Endothelial cell of umbilical vein (primary cell): ENCODE data around the gene KANSL1. TPM values are rescaled to one million over a fixed set of nuclear protein-coding genes. Genes with fewer than 3 reads are reported as not detected.

Source experiments
- BruUV-seq: library from RNA; stranded (reverse); fragments of 400-500 nt; replicated peaks from 2 replicates; lab custom pipeline; 2021; lab: Mats Ljungman, UMichigan
- CTCF ChIA-PET: fragments of 300-600, 350-600 bp; sonication (Branson Sonifier 250); formaldehyde crosslinking; loops from one replicate; lab custom pipeline; 2021; ENCODE audit warnings: antibody characterized with exemption, inconsistent platforms; lab: Charles Lee
- POLR2A ChIA-PET: fragments of 300-600, 350-600 bp; sonication (Branson Sonifier 250); formaldehyde crosslinking; loops from one replicate; lab custom pipeline; 2021; ENCODE audit warnings: antibody characterized with exemption, inconsistent platforms; lab: Charles Lee
- DNase-seq: peaks from one replicate; pipeline ENCODE4 v3.0.0-alpha.2; 2011; ENCODE audit warnings: low read depth, low spot score
- FAIRE-seq: peaks from 2 replicates; lab custom pipeline; 2011; peaks lifted over from hg19 to GRCh38; lab: Jason Lieb, UNC
- H2AFZ ChIP-seq: 2 replicates; pipeline ENCODE4 v1.6.0; 2012; ENCODE audit warnings: low read depth, low read length, control low read depth, inconsistent platforms
- H3K27ac ChIP-seq: 2 replicates; pipeline ENCODE4 v1.5.1; 2011; ENCODE audit warnings: low read depth, mild to moderate bottlenecking, control low read depth, low read length, moderate library complexity; ENCODE audit not compliant: insufficient read depth
- H3K27me3 ChIP-seq, 2 experiments: 2 replicates each; pipeline versions ENCODE4 v1.6.0 to v1.6.1; 2011; ENCODE audit warnings: low read length in 2 of 2, mixed read lengths in 1 of 2; ENCODE audit not compliant: control insufficient read depth in 2 of 2, insufficient read depth in 2 of 2
- H3K36me3 ChIP-seq, 2 experiments: 2 replicates in 1 of 2; 3 replicates in 1 of 2; pipeline ENCODE4 v1.5.1; 2011; ENCODE audit warnings: low read length in 2 of 2, mild to moderate bottlenecking in 1 of 2, moderate library complexity in 1 of 2; ENCODE audit not compliant: control insufficient read depth in 2 of 2, insufficient read depth in 2 of 2; ENCODE audit errors: extremely low read depth in 1 of 2
- H3K4me1 ChIP-seq: 3 replicates; pipeline ENCODE4 v1.5.1; 2011; ENCODE audit warnings: mild to moderate bottlenecking, low read length; ENCODE audit not compliant: control insufficient read depth, insufficient read depth; ENCODE audit errors: extremely low read depth
- H3K4me2 ChIP-seq: 2 replicates; pipeline ENCODE4 v1.6.1; 2011; ENCODE audit warnings: low read length, control low read depth, mixed read lengths; ENCODE audit not compliant: insufficient read depth
- H3K4me3 ChIP-seq, 3 experiments: fragments of 200-600 bp in 1 of 3; sonication (generic), shearing (Covaris generic) in 1 of 3; replicated peaks in 1 of 3; 2 replicates each; pipeline ENCODE4 v1.5.1; 2011 to 2016; ENCODE audit warnings: control low read depth in 3 of 3, low read length in 3 of 3, mild to moderate bottlenecking in 2 of 3, inconsistent platforms in 1 of 3, low read depth in 1 of 3, moderate library complexity in 1 of 3; ENCODE audit not compliant: insufficient read depth in 1 of 3
- H3K79me2 ChIP-seq: 2 replicates; pipeline ENCODE4 v1.6.0; 2012; ENCODE audit warnings: low read length, inconsistent platforms; ENCODE audit not compliant: control insufficient read depth, insufficient read depth
- H3K9ac ChIP-seq: replicated peaks from 2 replicates; pipeline ENCODE3; 2011; ENCODE audit warnings: low read length, control low read depth; ENCODE audit not compliant: insufficient read depth; ENCODE audit errors: extremely low read depth
- H3K9me1 ChIP-seq: replicated peaks from 3 replicates; pipeline ENCODE4 v1.6.0; 2011; ENCODE audit warnings: mild to moderate bottlenecking, low read length; ENCODE audit not compliant: control insufficient read depth, insufficient read depth; ENCODE audit errors: extremely low read depth
- H3K9me3 ChIP-seq: replicated peaks from 2 replicates; pipeline ENCODE4 v1.5.1; 2012; ENCODE audit warnings: low read length, inconsistent platforms; ENCODE audit not compliant: control insufficient read depth, insufficient read depth
- H4K20me1 ChIP-seq: replicated peaks from 2 replicates; pipeline ENCODE3; 2011; ENCODE audit warnings: mild to moderate bottlenecking, low read length; ENCODE audit not compliant: control insufficient read depth, insufficient read depth; ENCODE audit errors: extremely low read depth
- EZH2 ChIP-seq: IDR thresholded peaks from 2 replicates; pipeline ENCODE4 v1.6.1; 2012; ENCODE audit warnings: borderline replicate concordance, low read depth, mild to moderate bottlenecking, moderate library complexity, low read length, inconsistent platforms; ENCODE audit not compliant: severe bottlenecking
- FOS ChIP-seq: IDR thresholded peaks from 2 replicates; pipeline ENCODE4 v1.6.1; 2011; ENCODE audit warnings: mild to moderate bottlenecking, low read length, moderate library complexity, borderline replicate concordance; ENCODE audit not compliant: insufficient read depth
- GATA2 ChIP-seq: IDR thresholded peaks from 2 replicates; pipeline ENCODE4 v1.7.0; 2011; ENCODE audit warnings: low read depth, mild to moderate bottlenecking, moderate library complexity, mixed read lengths, low read length; ENCODE audit not compliant: insufficient read length, insufficient read depth
- JUN ChIP-seq: IDR thresholded peaks from 2 replicates; pipeline ENCODE4 v1.6.1; 2011; ENCODE audit warnings: borderline replicate concordance, low read depth; ENCODE audit not compliant: insufficient read length, insufficient read depth
- MAX ChIP-seq: IDR thresholded peaks from 2 replicates; pipeline ENCODE4 v1.6.1; 2011; ENCODE audit not compliant: insufficient read depth, insufficient read length
- MYC ChIP-seq: IDR thresholded peaks from one replicate; pipeline ENCODE4 v1.6.1; 2011; ENCODE audit warnings: mild to moderate bottlenecking, low read depth, low read length
- POLR2A ChIP-seq: IDR thresholded peaks from 2 replicates; pipeline ENCODE4 v1.6.1; 2012; ENCODE audit warnings: low read depth, mild to moderate bottlenecking, control low read depth, low read length
- POLR2AphosphoS5 ChIP-seq: IDR thresholded peaks from 2 replicates; pipeline ENCODE4 v1.6.1; 2012; ENCODE audit warnings: low read depth, mild to moderate bottlenecking, control low read depth, low read length, moderate library complexity; ENCODE audit not compliant: insufficient read depth
- dilution Hi-C: fragments of 300-500 bp; cut with MboI; formaldehyde crosslinking; loops from one replicate; pipeline ENCODE4 v1.15.0; 2019; ENCODE audit warnings: low sequenced_read_pairs; ENCODE audit not compliant: extremely low pct_ligation_motif_present
- intact Hi-C: fragments of 100-400 bp; cut with micrococcal nuclease; formaldehyde crosslinking; loops from one replicate; pipeline ENCODE4 v1.10.0; 2022
- polyA plus RNA-seq, 4 experiments: library from polyadenylated mRNA; depleted of rRNA in 3 of 4; stranded (reverse) in 3 of 4; unstranded in 1 of 4; fragments of >200 nt; gene quantifications; 2 replicates each; pipeline versions ENCODE4 v1.2.1 to v1.2.3, GENCODE V29; 2011 to 2012; ENCODE audit warnings: missing spikeins in 1 of 4
- total RNA-seq: library from RNA; stranded (reverse); gene quantifications from 2 replicates; pipeline ENCODE4 v1.2.3, GENCODE V29; 2021
- TF ChIP-seq, protein P1 (sequence below), 2 donors: IDR thresholded peaks; 1 replicate in 1 of 2; 2 replicates in 1 of 2; pipeline ENCODE4 v1.5.1; 2011; ENCODE audit warnings: low read length in 2 of 2, mild to moderate bottlenecking in 2 of 2, moderate library complexity in 2 of 2, control low read depth in 1 of 2, inconsistent platforms in 1 of 2, low read depth in 1 of 2; ENCODE audit not compliant: insufficient read depth in 1 of 2; ENCODE audit errors: extremely low read depth in 1 of 2

Gene KANSL1
- total and polyA plus RNA-seq, 2 donors (not counting 3 experiments of a cell fraction or from before 2014, with no cell fraction given), result 29.1 to 74.0 TPM

GRCh38 chr17:45981306-45981705, 211.9 kb downstream of the KANSL1 start:
- CTCF ChIA-PET, result interaction anchor here (1.0 kb wide), 1 partner anchor 32 kb away, joined by 3 read pairs; no protein-coding TSS in a partner anchor
- DNase-seq (no peak), FAIRE-seq (no peak)
- H3K4me3 ChIP-seq, result no peak overlapping the region
- H3K9ac ChIP-seq, result no peak overlapping the region
- no peak overlapping the region for H2AFZ ChIP-seq
- POLR2A ChIA-PET, result no interaction called here
- H3K27ac ChIP-seq, result no peak overlapping the region
- BruUV-seq, result no TSS peak
- H3K4me2 ChIP-seq, result no peak overlapping the region
- H3K36me3 ChIP-seq, result no peaks in the 10 kb centered on the region
- H3K4me1 ChIP-seq, result no peaks in the 10 kb centered on the region
- H4K20me1 ChIP-seq, result no peaks in the 10 kb centered on the region
- H3K9me1 ChIP-seq, result no peaks in the 10 kb centered on the region
- no peaks in the 10 kb centered on the region for H3K27me3 ChIP-seq
- H3K79me2 ChIP-seq, result no peaks in the 10 kb centered on the region
- TF ChIP-seq EZH2 (no peak), FOS (no peak)
- dilution Hi-C loops (no loop called here), intact Hi-C loops (no loop called here)
- no peaks in the 10 kb centered on the region for H3K9me3 ChIP-seq

DNA sequence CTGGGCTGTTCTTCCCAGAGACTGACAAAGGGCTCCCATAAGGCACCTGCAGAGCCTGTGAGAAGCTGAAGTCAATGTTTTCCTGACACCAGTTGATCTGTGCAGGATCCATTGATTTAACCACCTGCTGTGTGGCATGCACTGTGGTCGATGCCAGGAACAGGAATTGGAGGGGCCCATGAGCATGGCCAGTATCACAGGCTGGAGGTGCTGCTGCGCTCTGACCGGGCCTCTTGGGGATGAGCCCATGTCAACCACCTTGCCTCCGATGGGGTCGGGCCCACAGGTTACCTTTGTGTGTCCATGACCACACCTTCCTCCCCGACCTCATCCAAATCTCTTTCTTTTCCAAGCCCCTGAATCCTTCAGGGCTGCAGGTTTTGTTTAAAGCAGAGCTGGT, 212.4 kb downstream of the KANSL1 start:
- ChIA-PET CTCF (interaction anchor here (1.0 kb wide), 1 partner anchor 32 kb away, joined by 3 read pairs; no protein-coding TSS in a partner anchor), POLR2A (no interaction called here)
- Histone ChIP-seq H3K9ac (no peak overlapping the region), H3K4me2 (no peak overlapping the region), H3K27me3 (no peaks in the 10 kb centered on the region), H3K36me3 (no peaks in the 10 kb centered on the region), H3K27ac (no peak overlapping the region), H4K20me1 (no peaks in the 10 kb centered on the region), H3K4me1 (no peaks in the 10 kb centered on the region), H3K79me2 (no peaks in the 10 kb centered on the region), H3K4me3 (no peak overlapping the region), H2AFZ (no peak overlapping the region), H3K9me3 (no peaks in the 10 kb centered on the region), H3K9me1 (no peaks in the 10 kb centered on the region)
- intact Hi-C loops (no loop called here), dilution Hi-C loops (no loop called here)
- FAIRE-seq (no peak), DNase-seq (no peak)
- no TSS peak for BruUV-seq
- TF ChIP-seq MAX (no peak), POLR2A (no peak), EZH2 (no peak), GATA2 (no peak), FOS (no peak), POLR2AphosphoS5 (no peak), MYC (no peak), JUN (no peak)
- TF ChIP-seq, protein P1, sequence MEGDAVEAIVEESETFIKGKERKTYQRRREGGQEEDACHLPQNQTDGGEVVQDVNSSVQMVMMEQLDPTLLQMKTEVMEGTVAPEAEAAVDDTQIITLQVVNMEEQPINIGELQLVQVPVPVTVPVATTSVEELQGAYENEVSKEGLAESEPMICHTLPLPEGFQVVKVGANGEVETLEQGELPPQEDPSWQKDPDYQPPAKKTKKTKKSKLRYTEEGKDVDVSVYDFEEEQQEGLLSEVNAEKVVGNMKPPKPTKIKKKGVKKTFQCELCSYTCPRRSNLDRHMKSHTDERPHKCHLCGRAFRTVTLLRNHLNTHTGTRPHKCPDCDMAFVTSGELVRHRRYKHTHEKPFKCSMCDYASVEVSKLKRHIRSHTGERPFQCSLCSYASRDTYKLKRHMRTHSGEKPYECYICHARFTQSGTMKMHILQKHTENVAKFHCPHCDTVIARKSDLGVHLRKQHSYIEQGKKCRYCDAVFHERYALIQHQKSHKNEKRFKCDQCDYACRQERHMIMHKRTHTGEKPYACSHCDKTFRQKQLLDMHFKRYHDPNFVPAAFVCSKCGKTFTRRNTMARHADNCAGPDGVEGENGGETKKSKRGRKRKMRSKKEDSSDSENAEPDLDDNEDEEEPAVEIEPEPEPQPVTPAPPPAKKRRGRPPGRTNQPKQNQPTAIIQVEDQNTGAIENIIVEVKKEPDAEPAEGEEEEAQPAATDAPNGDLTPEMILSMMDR (IDR thresholded peaks at IDR 0.05; ENCODE audit: extremely low read depth in 1 of 2, insufficient read depth in 1 of 2, low read depth in 1 of 2, low read length in 2 of 2), result no peak
